Activated CD8-positive, alpha-beta memory T cell treated with anti-CD3 and anti-CD28 coated beads for 24 hours (primary cell): ENCODE measurements around the gene ANAPC2.

Experiments used
- DNase-seq: peaks from one replicate; pipeline ENCODE4 v3.0.0-alpha.2; 2020

The ANAPC2 gene

GRCh38 chr9:137214620-137215019 is 26.3 kb upstream of the ANAPC2 start:
- no peak for DNase-seq

GRCh38 chr9:137213160-137214060 is 25.1 kb upstream of the ANAPC2 start:
- no peak for DNase-seq

GRCh38 chr9:137212520-137212919 is 24.2 kb upstream of the ANAPC2 start:
- DNase-seq: no peak

GRCh38 chr9:137211532-137211931 is 23.2 kb upstream of the ANAPC2 start:
- DNase-seq: no peak

GRCh38 chr9:137206602-137207001 is 18.2 kb upstream of the ANAPC2 start:
- DNase-seq: no peak

GRCh38 chr9:137205126-137206069 is 17.0 kb upstream of the ANAPC2 start, which contains the start of the genes NDOR1 and TMEM203:
Gene NDOR1, plus strand, starts transcription at chr9:137205700. Its CDS starts 78 bp downstream, at chr9:137205778.
Gene TMEM203, minus strand, starts transcription at chr9:137205648. Its CDS starts 234 bp downstream, at chr9:137205414.
- DNase-seq: peak; percentile 98

- no peak for DNase-seq
Observed at GRCh38 chr9:137204731-137205125, 16.4 kb upstream of the ANAPC2 start.

GRCh38 chr9:137202966-137203365 is 14.6 kb upstream of the ANAPC2 start:
- no peak for DNase-seq

- DNase-seq: no peak
Observed at GRCh38 chr9:137201205-137201868, 13.0 kb upstream of the ANAPC2 start.

GRCh38 chr9:137200311-137201204 is 12.2 kb upstream of the ANAPC2 start, which contains the start of gene TPRN:
Gene TPRN, minus strand, starts transcription at chr9:137200741. Its CDS starts 30 bp downstream, at chr9:137200711.
- peak; percentile 98 for DNase-seq

- no peak for DNase-seq
Observed at GRCh38 chr9:137199411-137200121, 11.2 kb upstream of the ANAPC2 start.

GRCh38 chr9:137198902-137199283 is 10.5 kb upstream of the ANAPC2 start:
- no peak for DNase-seq

GRCh38 chr9:137198051-137198901 is 9.9 kb upstream of the ANAPC2 start:
- DNase-seq: no peak

- DNase-seq: no peak
Observed at GRCh38 chr9:137195525-137196220, 7.3 kb upstream of the ANAPC2 start.

GRCh38 chr9:137194909-137195308 is 6.5 kb upstream of the ANAPC2 start:
- no peak for DNase-seq

GRCh38 chr9:137194388-137194787 is 6.0 kb upstream of the ANAPC2 start:
- DNase-seq: no peak

GRCh38 chr9:137193771-137194170 is 5.4 kb upstream of the ANAPC2 start:
- no peak for DNase-seq

- no peak for DNase-seq
Observed at GRCh38 chr9:137192859-137193258, 4.5 kb upstream of the ANAPC2 start.

- DNase-seq: no peak
Observed at GRCh38 chr9:137192448-137192780, 4.1 kb upstream of the ANAPC2 start.
